Stimulated activated effector memory CD8-positive, alpha-beta T cell treated with anti-CD3 and anti-CD28 coated beads, Interleukin-12 subunit alpha, Interleukin-12 subunit beta, amount 100 ng/mL, for 72 hours (primary cell): ENCODE measurements around the gene SCN2A.

Experiments
- ATAC-seq: fragments of 150-1000 bp; cut with Tn5 transposase; 2 replicates; pipeline ENCODE4 v1.10.0; 2021
- DNase-seq, 2 donors: peaks; one replicate each; pipeline ENCODE4 v3.0.0; 2021 to 2022; ENCODE audit warnings: low spot score in 2 of 2
- H3K27ac Mint-ChIP-seq: one replicate; pipeline ENCODE4 v1.8.0; 2022; ENCODE audit warnings: mild to moderate bottlenecking, mixed read lengths
- H3K36me3 Mint-ChIP-seq: one replicate; pipeline ENCODE4 v1.8.0; 2022; ENCODE audit warnings: mild to moderate bottlenecking, mixed read lengths
- H3K4me1 Mint-ChIP-seq: one replicate; pipeline ENCODE4 v1.8.0; 2022; ENCODE audit warnings: mixed read lengths
- H3K4me3 Mint-ChIP-seq: one replicate; pipeline ENCODE4 v1.8.0; 2022; ENCODE audit warnings: mild to moderate bottlenecking, mixed read lengths
- H3K9me3 Mint-ChIP-seq: one replicate; pipeline ENCODE4 v1.8.0; 2022; ENCODE audit warnings: mixed read lengths

Gene SCN2A

GRCh38 chr2:165239230-165239629 is at the start of gene SCN2A:
Gene SCN2A, plus strand, starts transcription at chr2:165239414. Its CDS starts 56,410 bp downstream, at chr2:165295824.
- H3K4me1 Mint-ChIP-seq = no peaks in the 10 kb centered on the region
- H3K9me3 Mint-ChIP-seq = no peaks in the 10 kb centered on the region
- no peak for ATAC-seq
- H3K36me3 Mint-ChIP-seq = no peaks in the 10 kb centered on the region
- no peak within 1 kb of the TSS for H3K27ac Mint-ChIP-seq
- DNase-seq = no peak
- H3K4me3 Mint-ChIP-seq = no peak within 1 kb of the TSS

DNA sequence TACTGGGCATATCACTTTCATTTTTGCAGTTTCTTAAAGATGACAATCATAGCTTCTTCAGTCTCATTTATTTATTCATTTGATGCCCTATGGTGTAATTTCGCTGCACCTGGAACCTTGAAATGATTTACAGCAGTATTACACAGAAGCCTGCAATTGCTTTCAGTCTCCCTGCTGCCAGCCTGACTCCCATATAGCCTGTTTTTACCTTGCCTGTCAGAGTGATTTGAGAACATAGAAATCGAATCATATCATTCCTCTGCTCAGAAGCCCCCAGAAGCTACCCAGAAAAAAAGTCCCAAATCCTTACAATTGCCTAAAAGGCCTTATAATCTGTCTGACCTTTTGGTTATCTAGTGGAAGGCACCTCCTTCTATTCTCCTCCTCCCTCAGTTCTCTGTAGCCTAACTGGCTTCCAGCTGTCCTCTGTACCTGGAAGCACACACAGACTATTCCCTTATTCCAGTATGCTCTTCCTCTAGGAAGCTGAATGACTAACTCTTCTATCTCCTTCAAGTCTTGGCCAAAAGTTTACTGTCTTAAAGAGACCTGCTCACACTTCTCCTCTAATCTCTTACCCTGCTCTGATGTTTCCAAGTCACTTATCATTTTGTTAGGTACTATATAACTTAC is 48.0 kb upstream of the SCN2A start:
- Mint-ChIP-seq H3K9me3 (peaks cover 2% of the 10 kb centered on the region), H3K4me1 (no peaks in the 10 kb centered on the region), H3K27ac (no peak overlapping the region), H3K36me3 (no peaks in the 10 kb centered on the region), H3K4me3 (no peak overlapping the region)
- ATAC-seq = no peak
- DNase-seq = no peak

DNA sequence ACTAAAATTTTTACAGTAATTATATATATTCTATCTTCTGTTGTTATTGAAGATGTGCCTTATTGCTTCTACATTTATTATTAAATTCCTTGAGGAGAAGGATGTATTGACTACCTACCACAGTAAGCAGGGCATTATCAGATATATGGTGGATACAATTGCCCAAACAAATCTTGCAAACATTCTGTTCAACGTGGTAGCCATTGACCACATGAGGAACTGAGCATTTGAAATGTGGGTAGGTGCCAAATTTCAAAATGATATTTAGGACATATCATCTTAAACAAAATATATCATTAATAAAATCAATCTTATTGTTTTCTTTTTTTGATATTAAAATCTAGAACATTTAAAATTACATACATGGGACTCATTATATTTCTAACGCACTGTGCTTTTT is 46.5 kb upstream of the SCN2A start:
- peaks cover 2% of the 10 kb centered on the region for H3K9me3 Mint-ChIP-seq
- DNase-seq = no peak
- H3K4me1 Mint-ChIP-seq = no peaks in the 10 kb centered on the region
- no peak overlapping the region for H3K4me3 Mint-ChIP-seq
- H3K27ac Mint-ChIP-seq = no peak overlapping the region
- no peak for ATAC-seq
- H3K36me3 Mint-ChIP-seq = no peaks in the 10 kb centered on the region

GRCh38 chr2:165193178-165193777 is 45.9 kb upstream of the SCN2A start:
- no peak overlapping the region for H3K27ac Mint-ChIP-seq
- H3K9me3 Mint-ChIP-seq = peaks cover 2% of the 10 kb centered on the region
- H3K36me3 Mint-ChIP-seq = no peaks in the 10 kb centered on the region
- no peaks in the 10 kb centered on the region for H3K4me1 Mint-ChIP-seq
- no peak overlapping the region for H3K4me3 Mint-ChIP-seq
- ATAC-seq (no peak), DNase-seq (no peak)

DNA sequence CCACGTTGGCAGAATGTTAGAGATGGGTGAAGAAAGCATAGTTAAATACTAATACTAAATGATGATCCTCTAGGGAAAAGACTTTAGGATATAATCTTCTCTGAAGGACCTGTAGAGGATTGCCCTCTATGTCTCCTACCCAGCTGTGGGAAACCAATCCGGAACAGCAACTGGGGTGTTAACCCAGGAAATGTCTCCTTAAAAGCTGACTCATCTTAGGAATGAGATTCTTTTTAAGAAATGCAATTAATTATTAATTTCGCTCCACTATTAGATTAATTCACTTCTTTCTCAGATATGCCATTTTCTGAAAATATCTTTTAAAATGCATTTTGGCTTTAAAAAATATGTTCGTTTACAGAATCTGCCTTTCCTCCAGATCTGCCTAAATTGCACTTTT is 42.8 kb upstream of the SCN2A start:
- no peak overlapping the region for H3K4me3 Mint-ChIP-seq
- no peaks in the 10 kb centered on the region for H3K36me3 Mint-ChIP-seq
- H3K27ac Mint-ChIP-seq = no peak overlapping the region
- no peak for DNase-seq
- H3K4me1 Mint-ChIP-seq = no peaks in the 10 kb centered on the region
- no peak for ATAC-seq
- H3K9me3 Mint-ChIP-seq = peaks cover 2% of the 10 kb centered on the region

DNA sequence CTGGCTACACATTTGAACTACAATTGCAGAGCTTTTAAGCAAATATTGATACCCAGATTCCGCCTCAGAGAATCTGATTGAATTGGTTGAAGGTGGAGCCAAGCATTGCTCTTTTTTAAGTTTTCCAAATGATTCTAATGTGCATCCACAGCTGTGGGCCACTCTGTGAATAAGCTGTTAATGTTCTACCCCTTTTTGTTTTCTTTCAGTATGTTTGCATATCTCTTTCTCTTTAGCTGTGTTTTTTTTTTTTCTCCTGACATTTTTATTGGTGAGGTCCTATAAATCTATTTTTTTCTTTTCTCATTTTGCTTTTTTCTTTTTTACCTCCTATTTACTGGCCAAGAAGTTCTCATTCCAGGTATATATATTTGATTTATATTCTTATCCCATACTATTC is 41.9 kb upstream of the SCN2A start:
- DNase-seq (no peak), ATAC-seq (no peak)
- H3K27ac Mint-ChIP-seq = no peak overlapping the region
- no peaks in the 10 kb centered on the region for H3K36me3 Mint-ChIP-seq
- peaks cover 2% of the 10 kb centered on the region for H3K9me3 Mint-ChIP-seq
- H3K4me1 Mint-ChIP-seq = no peaks in the 10 kb centered on the region
- no peak overlapping the region for H3K4me3 Mint-ChIP-seq

GRCh38 chr2:165198181-165198580 is 41.0 kb upstream of the SCN2A start:
- Mint-ChIP-seq H3K27ac (no peak overlapping the region), H3K36me3 (no peaks in the 10 kb centered on the region), H3K9me3 (peaks cover 2% of the 10 kb centered on the region), H3K4me1 (no peaks in the 10 kb centered on the region), H3K4me3 (no peak overlapping the region)
- DNase-seq (no peak), ATAC-seq (no peak)

- Mint-ChIP-seq H3K9me3 (no peaks in the 10 kb centered on the region), H3K4me3 (no peak overlapping the region), H3K4me1 (no peaks in the 10 kb centered on the region), H3K27ac (no peak overlapping the region), H3K36me3 (no peaks in the 10 kb centered on the region)
- no peak for DNase-seq
- no peak for ATAC-seq
Observed at GRCh38 chr2:165202239-165202638, 37.0 kb upstream of the SCN2A start.

DNA sequence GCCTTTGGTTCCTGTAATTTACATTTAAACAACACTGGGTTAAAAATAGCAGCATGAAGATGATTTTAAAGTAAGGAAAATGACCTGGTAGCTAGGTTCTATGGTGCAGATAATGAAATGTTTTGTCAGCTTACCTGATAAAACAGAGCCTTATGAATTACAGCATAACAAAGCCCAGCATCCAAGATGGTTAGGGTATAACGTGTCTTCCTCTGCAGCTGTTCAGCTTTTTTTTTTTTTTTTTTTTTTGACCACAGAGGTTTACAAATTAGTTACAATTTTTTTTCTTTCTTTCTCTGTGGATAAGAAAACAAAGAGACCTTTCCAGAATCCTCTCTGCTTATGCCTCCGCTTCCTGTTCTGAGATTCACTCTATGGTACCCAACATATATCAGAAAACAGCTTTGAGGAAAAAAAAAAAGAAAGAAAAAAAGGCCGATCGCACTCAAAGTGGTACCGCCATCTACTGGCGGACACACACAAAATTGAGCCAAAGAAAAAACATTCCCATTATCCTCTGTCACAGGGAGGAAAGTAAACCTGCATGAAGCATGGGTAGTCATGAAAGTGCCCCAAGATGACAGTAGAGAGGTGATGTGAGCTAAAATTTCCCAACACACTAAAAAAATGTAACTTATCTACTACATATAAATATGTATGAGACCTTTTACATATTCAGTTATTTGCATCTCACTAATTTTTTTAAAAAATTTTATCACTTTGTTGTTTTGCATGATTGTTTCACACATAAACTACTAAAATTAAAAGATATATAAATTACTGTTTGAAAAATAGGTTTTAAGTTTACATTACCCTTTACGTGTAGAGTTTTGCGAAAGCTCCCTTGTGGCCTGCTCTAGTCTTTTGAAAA is 35.3 kb upstream of the SCN2A start, which contains the start of gene SCN3A:
TSS of gene SCN3A (minus strand) at position 362 of the 871 bp plus-strand sequence. CDS start 27,656 bp downstream, outside the sequence.
- no peaks in the 10 kb centered on the region for H3K9me3 Mint-ChIP-seq
- ATAC-seq = no peak
- no peaks in the 10 kb centered on the region for H3K36me3 Mint-ChIP-seq
- DNase-seq = no peak
- no peak within 1 kb of the TSS for H3K4me3 Mint-ChIP-seq
- H3K4me1 Mint-ChIP-seq = no peaks in the 10 kb centered on the region
- no peak within 1 kb of the TSS for H3K27ac Mint-ChIP-seq

GRCh38 chr2:165205865-165206264 is 33.3 kb upstream of the SCN2A start:
- ATAC-seq (no peak), DNase-seq (no peak)
- Mint-ChIP-seq H3K4me1 (no peaks in the 10 kb centered on the region), H3K27ac (no peak overlapping the region), H3K36me3 (no peaks in the 10 kb centered on the region), H3K9me3 (no peaks in the 10 kb centered on the region), H3K4me3 (no peak overlapping the region)

DNA sequence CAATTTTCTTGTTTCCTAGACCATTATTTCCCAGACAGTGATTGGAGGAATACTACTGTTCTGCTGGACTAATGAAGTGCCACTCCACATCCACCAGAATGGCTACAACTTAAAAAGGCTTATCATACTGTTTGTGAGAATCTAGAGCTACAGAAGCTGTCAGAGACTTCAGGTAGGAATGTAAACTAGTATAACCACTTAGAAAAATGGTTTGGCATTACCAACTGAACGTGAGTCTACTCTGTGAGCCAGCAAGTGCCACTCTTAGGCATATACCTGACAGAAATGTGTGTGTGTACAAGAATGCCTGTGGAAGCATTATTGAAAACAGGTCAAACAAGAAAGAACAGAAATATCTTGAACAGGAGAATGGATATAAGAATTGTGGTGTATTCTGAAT is 31.1 kb upstream of the SCN2A start:
- no peak for ATAC-seq
- no peak overlapping the region for H3K4me3 Mint-ChIP-seq
- no peak for DNase-seq
- H3K9me3 Mint-ChIP-seq = no peaks in the 10 kb centered on the region
- H3K4me1 Mint-ChIP-seq = no peaks in the 10 kb centered on the region
- H3K27ac Mint-ChIP-seq = no peak overlapping the region
- no peaks in the 10 kb centered on the region for H3K36me3 Mint-ChIP-seq

DNA sequence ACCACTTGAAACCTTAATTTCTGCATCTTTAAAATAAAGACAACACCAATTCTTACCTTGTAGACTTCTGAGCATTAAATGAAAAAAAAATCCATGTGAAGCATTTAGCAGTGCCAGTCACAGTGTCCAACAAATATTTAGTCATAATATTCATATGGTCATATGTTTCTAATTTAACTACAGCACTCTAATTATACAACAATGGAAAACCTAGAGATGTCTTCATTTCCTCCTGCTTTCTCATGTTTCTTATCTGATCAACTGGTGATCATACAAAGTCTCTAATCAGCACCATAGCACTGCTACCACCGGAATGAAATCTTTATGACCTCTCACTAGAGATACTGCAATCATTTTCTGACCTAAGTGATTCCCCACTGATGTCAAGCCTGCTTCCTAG is 25.1 kb upstream of the SCN2A start:
- H3K36me3 Mint-ChIP-seq = no peaks in the 10 kb centered on the region
- no peak overlapping the region for H3K4me3 Mint-ChIP-seq
- no peak for ATAC-seq
- H3K27ac Mint-ChIP-seq = no peak overlapping the region
- DNase-seq = no peak
- H3K4me1 Mint-ChIP-seq = no peaks in the 10 kb centered on the region
- H3K9me3 Mint-ChIP-seq = no peaks in the 10 kb centered on the region

DNA sequence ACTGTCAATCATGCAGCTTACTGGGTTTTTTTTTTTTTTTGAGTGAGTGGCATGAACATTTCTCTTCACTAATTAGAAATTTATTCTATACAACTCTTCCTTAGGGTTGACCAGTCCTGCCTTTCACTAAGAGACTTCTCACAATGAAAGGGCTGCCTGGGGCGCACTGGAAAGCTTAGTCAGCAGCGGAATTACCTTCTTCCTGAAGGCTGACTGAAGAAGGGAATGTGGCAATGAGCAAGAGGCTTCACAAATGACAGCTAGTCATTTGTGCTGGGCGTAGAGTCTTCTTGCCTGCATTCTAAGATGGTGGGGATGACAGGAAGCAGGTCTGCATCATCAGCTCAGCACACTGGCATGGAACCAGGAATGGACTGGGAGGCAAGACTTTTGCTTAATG is 19.7 kb upstream of the SCN2A start:
- DNase-seq (no peak), ATAC-seq (no peak)
- H3K9me3 Mint-ChIP-seq = no peaks in the 10 kb centered on the region
- H3K27ac Mint-ChIP-seq = no peak overlapping the region
- H3K36me3 Mint-ChIP-seq = no peaks in the 10 kb centered on the region
- no peak overlapping the region for H3K4me3 Mint-ChIP-seq
- no peaks in the 10 kb centered on the region for H3K4me1 Mint-ChIP-seq

- Mint-ChIP-seq H3K27ac (no peak overlapping the region), H3K9me3 (no peaks in the 10 kb centered on the region), H3K4me1 (no peaks in the 10 kb centered on the region), H3K4me3 (no peak overlapping the region), H3K36me3 (no peaks in the 10 kb centered on the region)
- ATAC-seq (no peak), DNase-seq (no peak)
Observed at GRCh38 chr2:165224941-165225340, 14.3 kb upstream of the SCN2A start.

DNA sequence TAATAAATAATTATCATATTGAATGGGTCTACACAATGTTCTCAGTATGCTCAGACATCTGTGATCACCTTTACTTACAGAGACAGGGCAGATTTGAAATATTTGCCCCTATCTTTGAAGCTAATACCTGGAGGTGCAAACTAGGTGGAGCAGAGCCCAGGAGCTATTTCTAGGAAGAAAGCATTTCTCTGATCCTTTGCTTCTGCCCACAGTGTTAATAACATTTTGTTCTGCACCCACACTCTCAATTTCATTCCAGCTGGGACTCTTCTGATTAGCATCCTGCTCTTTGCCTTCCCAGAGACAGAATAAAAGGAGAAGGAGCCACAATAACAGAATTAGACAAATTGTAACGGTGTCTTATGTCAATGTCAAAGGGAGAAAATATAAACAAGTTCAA is 11.6 kb upstream of the SCN2A start:
- H3K36me3 Mint-ChIP-seq = no peaks in the 10 kb centered on the region
- H3K4me1 Mint-ChIP-seq = no peaks in the 10 kb centered on the region
- ATAC-seq (no peak), DNase-seq (no peak)
- H3K4me3 Mint-ChIP-seq = no peak overlapping the region
- H3K9me3 Mint-ChIP-seq = no peaks in the 10 kb centered on the region
- no peak overlapping the region for H3K27ac Mint-ChIP-seq

- Mint-ChIP-seq H3K9me3 (no peaks in the 10 kb centered on the region), H3K4me3 (no peak overlapping the region), H3K4me1 (no peaks in the 10 kb centered on the region), H3K36me3 (no peaks in the 10 kb centered on the region), H3K27ac (no peak overlapping the region)
- no peak for ATAC-seq
- no peak for DNase-seq
Observed at GRCh38 chr2:165237056-165237455, 2.2 kb upstream of the SCN2A start.
